T-helper 9 cell (primary cell): ENCODE results near the gene SP140.
"Not testable (repeated sequence)": the region's sequence is repeated elsewhere in the genome, so short reads cannot be mapped to it uniquely, and the experiment has no call there.

Experiments
- DNase-seq: peaks from one replicate; pipeline ENCODE4 v3.0.0-alpha.2; 2020

The SP140 gene

DNA sequence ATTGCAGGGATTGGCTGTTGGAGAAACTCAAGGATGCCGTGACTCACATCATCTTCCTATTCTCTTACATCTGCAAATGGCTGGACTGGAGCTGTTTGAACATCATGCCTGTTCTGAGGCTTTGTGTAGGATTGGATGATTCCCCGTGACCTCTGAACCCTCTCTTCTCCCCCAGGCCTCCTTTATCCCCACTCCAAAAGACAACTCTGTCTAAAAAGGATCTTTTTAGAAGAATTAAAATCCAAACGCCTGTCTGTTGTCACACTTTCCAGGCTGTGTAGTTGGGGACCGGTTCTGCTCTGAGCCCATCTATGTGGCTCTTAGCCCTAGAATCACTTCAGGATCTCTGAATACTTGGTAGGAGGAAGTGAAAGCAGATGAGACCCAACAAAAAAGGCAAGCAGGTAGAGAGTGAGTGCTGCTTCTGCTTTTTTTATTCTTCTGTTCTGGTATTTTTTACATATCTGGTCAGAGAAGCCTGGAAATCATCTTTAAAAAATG lies 565 bp downstream of the SP140 start:
- no peak for DNase-seq

DNA sequence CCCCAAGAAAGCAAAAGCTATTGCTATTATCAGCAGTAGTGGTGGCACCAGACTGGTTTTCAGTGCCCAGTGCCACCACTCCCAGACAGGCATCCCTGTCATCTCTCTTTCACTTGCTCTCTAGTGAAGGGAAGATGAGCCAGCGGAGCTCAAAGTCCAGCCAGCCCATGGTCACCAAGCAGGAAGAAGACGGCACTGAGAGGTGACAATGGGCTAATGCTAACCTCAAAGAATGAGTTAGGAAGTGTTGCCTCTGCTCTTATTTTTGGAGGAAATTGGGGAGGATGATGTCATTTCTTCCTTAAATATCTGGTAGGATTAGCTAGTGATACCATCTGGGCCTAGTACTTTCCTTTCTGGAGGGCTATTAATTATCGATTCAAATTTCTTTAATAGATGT lies 1.7 kb downstream of the SP140 start:
- no peak for DNase-seq

DNA sequence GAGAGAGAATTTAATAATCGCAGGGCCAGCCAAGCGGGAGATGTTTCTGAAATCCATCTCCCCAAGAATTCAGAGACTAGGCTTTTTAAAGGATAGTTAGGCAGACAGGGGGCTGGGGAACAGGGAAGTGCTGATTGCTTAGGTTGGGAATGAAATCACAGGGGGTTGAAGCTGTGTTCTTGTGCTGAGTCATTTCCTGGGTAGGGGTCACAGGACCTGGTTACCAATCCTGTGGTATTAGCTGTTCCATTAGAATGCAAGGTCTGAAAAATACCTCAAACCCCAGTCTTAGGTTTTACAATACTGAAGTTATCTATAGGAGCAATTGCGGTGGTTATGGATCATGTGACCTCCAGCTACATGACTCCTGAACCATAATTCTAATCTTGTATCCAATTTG lies 4.6 kb downstream of the SP140 start:
- DNase-seq = no peak

DNA sequence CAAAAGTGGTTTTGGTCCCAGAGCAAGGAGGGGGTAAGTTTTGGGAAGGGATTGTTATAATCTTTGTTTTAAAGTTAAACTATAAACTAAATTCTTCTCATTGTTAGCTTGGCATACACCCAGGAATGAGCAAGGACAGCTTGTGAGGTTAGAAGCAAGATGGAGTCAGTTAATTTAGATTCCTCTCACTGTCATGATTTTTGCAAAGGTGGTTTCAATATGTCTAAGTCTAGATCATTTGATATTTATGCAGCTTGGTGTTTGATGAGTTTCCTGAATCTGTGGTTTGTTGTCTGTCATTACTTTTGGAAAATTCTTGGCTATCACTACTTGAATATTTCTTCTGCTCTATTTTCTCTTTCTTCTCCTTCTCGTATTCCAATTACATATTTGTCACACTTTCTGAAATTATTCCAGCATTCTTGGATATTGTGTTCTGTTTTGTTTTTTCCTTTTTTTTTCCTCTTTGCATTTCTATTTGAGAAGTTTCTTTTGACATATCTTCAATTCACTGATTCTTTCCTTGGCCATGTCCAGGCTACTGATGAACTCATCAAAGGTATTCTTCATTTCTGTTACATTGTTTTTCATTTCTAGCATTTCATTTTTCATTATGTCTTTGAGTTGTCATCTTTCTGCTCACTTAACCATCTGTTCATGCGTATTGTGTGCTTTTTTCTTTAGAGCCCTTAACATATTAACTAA lies 5.1 kb downstream of the SP140 start:
- DNase-seq = no peak

DNA sequence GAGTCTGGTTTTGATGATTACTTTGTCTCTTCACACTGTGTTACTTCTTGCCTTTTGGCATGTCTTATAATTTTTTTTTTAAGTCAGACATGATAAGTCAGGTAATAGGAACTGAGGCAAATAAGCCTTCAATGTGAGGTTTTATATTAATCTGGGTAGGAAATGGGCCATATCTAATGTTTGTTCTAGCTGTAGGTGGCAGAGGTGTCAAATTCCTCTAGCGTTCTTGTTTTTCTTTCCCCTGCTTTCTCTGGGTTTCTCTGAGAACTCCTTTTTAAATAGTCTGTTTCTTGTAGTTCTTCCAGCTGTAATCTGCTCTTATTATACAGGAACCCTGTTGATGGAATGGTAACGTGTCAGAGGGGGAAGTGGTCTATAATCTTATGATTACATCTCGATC lies 5.7 kb downstream of the SP140 start:
- DNase-seq = no peak

DNA sequence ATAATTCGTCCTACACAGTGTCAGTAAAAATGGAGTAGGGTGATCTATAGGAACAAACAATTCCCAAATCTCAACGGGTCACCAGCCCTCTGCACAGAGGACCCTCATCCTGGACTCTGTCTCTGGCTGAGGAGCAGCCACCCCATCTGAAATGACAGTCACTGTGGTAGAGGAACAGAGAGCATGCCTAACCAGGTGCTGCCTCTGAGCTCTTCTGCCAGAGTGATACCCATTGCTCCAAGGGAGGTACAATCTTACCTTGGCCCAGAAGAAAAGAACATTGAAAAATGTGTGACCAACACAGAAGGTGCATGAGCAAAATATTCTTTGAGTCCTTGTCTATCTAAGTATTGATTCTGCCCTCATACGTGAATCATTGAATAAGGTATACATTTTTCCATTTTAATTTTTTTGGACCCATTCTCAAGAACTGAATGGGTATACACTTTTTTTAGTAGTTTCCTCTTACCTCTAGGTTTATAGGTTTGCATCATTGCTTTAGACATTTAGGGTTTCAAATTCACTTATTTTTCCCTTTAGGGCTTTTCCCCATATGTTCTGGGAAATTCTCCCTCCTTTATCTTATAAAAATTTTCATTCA lies 8.7 kb downstream of the SP140 start:
- no peak for DNase-seq

DNA sequence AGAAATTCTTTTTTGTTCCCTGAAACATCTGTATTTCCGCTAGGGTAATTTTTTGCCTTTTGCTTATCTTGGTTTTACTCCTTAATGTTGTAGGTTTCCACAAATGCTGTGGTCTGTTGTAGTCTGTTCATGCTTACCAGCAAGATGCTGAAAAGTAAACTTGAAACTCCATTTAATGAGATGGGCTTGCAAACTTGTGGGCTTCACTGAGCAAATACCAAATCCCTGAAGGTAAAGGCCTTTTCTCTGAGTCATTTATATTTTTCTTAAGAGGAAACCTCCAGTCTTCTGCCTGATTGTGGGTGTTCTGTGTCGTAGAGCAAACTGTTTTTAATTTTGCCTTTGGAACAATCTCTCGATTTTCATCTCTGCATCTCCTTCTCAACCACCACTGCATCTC lies 9.3 kb downstream of the SP140 start:
- DNase-seq = no peak

DNA sequence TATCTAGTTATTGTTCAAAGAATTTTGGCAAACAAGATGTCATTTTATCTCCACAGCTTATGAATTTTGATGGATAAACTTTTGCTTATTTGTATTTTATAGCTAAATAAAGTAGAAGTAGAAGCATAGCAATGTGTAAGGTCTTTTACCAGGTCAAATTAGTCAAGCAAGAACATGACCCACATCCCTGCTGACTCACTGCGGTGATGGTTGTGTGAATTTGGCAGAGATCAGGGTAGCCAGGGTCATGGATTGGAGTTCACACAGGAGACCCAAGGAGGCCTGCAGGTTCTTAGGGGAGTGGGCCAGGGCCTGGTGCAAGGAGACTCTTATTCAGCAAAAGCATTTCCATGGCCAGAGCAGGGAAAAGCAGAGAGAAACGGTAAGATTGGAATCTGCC lies 18.7 kb downstream of the SP140 start:
- no peak for DNase-seq

DNA sequence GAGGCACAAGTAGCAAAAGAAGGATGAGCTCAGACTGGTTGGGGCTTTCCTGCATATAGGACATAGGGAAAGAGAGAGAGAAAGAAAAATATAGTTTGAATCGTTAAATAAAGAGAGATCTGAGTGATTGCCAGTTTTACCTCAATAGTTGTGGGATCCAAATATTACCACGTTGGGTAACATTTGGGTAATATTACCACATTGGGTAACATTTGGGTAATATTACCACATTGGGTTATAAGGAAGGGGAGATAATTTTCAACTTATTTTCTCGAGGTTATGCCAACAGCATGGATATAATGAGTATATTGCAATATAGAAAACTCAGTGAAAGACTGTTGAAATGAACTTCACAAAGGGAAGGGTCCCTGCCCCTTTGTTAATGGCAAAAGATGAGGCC lies 20.7 kb downstream of the SP140 start:
- no peak for DNase-seq

DNA sequence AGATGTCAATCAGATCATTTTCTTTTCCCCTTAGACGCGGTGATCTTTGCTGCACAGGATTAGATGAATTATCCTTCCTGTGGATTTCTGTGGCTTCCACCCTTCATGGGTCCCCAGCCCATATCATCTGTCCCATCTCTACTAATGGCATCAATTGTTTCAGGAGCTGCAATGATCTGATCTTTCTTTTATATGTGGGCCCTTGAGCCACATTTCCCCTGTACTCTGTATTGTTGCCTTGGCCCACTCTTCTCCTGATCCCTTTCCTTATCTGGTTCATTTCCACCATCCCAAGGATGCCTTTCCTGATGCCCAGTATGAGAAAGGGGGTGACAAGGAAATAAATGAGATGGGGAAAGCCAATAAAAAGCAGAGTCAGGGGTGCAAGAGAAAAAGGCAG lies 24.7 kb downstream of the SP140 start:
- no peak for DNase-seq

DNA sequence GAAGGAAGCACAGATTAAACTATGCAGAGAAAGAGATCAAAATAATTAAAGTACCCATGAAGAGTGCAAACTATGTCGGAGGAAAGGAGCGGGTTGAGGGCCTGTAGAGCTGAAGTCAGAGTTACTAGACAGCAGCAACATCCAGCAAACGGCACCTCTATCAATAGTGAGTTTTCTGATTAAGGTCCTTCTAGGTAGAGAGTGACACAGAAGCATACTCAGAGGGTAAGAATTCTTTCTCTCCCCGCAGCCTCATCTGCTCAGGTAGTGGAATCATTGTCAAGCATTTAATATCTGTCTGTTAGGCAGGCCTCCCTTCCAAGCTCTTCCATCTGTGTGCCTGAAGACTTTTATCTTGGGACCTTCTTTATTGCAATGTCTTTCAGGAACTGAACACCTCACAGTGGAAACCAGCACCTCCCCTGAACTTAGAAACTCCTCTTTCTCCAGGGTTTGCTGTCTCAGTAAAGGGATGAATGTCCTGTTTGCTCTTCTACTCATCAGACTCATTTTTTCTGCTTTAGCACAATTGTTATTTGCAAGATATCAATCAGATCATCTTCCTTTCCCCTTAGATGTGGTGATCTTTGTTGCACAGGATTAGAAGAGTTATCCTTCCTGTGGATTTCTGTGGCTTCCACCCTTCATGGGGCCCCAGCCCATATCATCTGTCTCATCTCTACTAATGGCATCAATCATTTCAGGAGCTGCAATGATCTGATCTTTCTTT lies 28.8 kb downstream of the SP140 start:
- no peak for DNase-seq

DNA sequence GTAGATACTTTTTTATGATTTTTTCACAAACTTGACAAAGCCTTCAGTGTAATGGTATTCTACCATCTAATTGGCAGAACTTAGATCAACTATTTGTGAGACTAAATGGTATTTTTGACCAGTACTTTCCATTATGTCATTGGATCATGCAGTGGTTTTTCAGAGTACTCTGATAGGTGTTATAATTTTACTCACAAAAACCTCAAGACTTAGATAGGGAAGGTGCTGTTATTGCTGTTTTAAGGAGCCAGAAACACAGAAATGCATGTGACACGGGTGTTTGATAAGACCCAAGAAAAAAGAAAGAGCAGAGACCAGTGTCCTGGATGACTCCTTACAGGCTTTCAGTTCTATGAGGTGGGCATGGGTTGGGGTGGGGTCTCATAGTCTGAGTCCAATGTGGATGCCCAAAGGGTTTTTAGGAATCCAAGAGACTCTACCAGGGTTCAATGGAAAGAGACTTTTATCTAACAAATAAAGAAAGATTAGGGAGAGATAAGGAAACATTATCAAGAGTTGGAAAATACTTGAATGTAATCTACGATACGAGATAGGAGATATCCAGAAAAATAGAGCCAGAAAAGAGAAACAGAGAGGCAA lies 31.3 kb downstream of the SP140 start:
- no peak for DNase-seq

DNA sequence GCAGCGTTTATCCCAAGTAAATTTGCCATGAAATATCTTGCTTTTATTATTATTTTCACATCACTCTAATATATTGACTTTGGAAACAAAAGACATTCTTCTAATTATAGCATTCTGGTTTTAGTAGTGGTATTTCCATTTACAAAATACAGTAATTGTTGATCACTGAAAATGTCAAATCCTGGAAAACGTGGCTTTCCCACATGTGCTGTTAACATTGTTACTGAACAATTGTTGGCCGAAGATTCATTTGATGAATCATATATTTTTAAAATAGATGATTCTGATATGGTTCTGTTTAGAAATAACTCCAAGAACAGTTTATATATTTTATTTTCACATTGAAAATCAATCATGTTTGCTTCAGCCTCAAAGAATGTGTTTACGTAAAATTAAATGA lies 32.9 kb downstream of the SP140 start:
- no peak for DNase-seq

DNA sequence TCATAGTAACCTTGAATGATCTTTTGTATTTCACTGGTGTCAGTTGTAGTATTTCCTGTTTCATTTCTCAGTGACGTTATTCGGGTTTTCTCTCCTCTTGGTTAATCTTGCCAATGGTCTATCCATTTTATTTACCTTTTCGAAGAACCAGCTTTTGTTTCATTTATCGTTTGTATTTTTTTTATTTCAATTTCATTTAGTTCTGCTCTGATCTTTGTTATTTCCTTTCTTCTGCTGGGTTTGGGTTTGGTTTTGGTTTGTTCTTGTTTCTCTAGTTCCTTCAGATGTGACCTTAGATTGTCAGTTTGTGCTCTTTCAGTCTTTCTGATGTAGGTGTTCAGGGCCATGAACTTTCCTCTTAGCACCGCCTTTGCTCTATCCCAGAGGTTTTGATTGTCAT lies 36.7 kb downstream of the SP140 start:
- DNase-seq = no peak

DNA sequence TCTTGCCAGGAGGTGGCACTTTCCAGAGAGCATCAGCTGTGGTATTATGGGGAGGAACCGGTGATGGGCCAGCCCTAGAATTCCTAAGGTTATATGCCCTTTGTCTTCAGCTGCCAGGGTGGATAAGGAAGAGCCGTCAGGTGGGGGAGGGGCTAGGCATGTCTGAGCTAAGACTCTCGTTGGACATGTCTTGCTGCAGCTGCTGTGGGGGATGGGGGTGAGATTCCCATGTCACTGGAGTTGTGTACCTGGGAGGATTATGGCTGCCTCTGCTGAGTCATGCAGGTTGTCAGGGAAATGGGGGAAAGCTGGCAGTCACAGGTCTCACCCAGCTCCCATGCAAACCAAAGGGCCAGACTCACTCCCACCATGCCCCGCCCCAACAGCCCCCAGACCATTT lies 39.4 kb downstream of the SP140 start:
- not testable (repeated sequence) for DNase-seq

DNA sequence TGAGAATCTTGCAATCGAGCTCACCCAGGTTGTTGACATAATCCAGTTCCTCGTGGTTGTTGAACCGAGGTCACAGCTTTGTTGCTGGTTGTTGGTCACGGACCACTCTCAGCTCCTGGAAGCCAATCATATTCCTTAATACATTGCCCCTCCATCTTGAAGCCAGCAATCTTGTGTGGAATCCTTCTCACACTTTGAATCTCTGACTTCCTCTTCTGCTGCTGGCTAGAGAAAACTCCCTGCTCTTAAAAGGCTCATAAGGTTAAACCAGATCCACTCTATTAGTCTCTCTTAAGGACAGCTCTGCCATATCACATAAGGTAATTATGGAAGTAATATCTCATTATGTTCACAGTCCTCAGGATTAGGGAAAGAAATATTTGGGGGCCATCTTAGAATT lies 41.1 kb downstream of the SP140 start:
- no peak for DNase-seq

DNA sequence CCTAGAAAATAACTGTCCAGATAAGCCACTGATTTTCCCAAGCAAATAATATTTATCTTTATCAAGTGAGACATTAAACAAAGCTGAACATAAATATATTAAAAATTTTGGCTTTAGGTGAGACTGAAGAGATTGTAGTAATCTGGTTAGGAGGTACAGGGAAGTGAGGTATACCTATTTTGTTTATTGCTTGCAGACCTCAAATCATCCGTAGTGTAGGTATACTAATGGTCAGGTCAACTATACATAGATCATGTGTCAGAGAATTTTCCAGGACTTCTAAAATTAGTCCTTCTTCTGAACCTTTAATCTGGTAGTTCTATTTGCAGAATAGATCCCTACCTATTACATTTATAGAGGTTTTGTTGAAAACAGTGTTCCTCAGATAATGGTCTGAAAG lies 41.5 kb downstream of the SP140 start:
- no peak for DNase-seq

DNA sequence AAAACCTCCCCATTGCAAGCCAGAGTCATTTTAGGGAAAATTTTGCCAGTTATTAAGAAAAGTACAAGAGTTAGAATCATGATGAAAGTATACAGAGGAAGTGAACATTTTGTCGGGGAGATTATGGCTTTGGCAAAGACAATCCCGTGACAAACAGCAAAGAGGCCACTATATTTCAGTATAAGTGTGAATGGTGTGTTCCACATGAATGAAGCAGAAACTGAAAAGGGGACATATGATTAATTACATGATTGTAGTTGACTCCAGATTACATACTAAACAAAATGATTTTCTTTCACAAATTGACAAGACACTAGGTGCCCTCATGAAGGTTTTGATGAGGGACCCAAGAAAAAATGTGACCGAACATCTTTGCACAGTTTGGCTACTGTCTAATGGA lies 42.0 kb downstream of the SP140 start:
- DNase-seq = no peak

DNA sequence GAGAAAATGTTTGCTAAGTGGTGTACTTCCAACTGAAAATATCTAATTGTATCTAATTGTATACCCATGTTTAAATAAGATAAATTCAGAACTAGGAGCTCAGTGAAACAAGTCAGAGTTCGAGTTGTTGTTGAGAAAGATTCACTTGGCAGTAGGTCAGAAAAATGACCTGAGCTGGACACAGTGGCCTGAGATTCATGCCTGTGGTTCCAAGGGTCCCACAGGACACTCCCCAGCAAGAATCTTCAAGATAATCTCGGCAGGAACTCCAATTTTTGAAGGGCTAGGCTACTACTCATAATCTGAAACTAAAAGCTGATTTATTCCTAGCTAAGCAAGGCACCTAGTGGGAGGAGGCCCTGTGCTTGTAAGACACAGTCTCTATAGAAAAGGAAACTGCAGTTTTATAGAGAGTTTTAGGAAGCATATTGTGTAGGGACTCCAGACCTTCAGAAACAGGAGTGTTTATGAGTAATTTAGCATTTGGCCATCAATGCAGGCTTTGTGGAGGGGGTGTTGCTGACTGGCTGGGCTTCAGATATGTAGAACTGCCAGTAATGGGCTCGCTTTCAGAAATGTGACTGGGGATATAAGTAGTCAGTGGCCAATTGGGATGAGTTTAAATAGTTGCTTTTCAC lies 43.2 kb downstream of the SP140 start:
- no peak for DNase-seq

DNA sequence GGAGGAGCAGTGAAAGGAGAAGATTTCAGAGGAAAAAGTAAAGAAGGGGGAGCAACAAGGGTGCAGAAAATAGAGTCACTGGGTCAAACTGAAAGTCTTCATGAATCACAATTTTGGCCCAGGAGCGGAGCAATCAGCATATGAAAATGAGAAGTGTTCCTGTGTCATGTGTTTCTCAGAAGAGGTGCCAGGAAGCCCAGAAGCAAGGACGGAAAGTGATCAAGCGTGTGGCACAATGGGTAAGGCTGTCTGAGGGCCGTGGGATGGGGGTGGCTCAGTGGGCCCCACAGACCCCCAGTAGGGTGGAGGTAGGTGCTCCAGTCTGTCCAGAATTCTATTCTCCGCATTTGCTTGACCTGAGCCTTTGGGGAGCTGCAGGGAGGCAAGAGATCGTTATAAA lies 44.2 kb downstream of the SP140 start:
- DNase-seq = no peak

DNA sequence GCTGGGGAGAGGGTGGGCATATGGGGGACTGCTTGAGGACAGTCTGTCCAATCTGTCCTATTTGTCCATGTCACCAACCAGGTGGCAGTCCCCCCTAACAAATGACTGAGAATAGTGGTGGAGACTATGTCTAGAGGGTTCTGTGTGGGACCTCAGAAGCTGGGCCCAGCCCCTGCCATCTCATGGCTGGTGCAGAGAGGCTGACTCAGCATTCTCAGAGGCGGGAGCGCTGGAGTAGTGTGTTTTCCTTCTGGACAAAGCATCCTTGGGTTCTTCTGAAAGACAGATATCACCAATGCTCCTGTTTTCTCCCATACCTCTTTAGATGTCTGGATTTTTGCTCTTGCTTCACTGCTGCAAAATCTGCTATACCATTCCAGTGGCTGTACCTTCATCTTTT lies 57.4 kb downstream of the SP140 start:
- DNase-seq = no peak

DNA sequence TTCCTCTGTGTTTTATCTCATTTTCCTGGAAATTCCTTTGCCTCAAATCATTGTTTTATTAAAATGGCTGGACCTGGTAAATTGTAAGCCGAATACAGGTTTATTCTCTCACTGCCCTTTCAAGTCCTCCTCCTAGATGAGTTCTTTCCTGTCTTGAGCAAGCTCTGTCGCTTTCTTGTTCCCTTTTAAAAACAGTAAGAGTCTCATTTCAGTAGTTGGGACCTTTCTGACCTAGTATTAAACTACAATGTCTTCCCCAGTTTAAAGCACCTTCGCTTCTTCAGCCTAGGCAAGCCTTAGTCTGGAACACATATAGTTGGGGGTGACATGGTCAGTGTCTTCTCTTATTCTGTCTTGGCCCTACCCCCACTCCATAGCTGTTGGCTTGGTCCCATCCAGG lies 60.5 kb downstream of the SP140 start:
- no peak for DNase-seq

DNA sequence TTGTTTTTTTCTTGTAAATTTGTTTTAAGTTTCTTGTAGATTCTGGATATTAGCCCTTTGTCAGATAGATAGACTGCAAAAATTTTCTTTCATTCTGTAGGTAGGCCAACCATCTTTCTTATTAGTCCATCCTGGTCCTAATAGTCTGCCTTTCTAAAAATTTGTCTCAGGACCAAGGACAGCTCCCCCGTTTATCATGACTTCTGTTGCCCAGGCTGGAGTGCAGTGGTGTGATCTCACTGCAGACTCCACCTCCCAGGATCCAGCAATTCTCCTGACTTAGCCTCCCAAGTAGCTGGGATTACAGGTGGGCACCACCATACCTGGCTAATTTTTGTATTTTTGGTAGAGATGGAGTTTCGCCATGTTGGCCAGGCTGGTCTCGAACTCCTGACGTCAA lies 63.8 kb downstream of the SP140 start:
- DNase-seq = not testable (repeated sequence)
